Liver (tissue), 9 donors: Measurements from ENCODE around the gene ST3GAL5. TPM values are rescaled to one million over a fixed set of nuclear protein-coding genes. Genes with fewer than 3 reads are reported as not detected.

Source experiments
- DNase-seq: peaks from one replicate; pipeline ENCODE4 v3.0.0-alpha.2; 2017; ENCODE audit warnings: low spot score
- H3K27ac ChIP-seq, 2 donors: one replicate each; pipeline ENCODE4 v1.7.0; 2013; ENCODE audit warnings: inconsistent platforms in 2 of 2, low read length in 2 of 2, control low read depth in 1 of 2, low read depth in 1 of 2, mild to moderate bottlenecking in 1 of 2
- H3K27me3 ChIP-seq, 4 donors: one replicate each; pipeline versions ENCODE4 v1.6.1 to v1.7.0; 2013; ENCODE audit warnings: low read length in 3 of 4, inconsistent platforms in 1 of 4, mild to moderate bottlenecking in 1 of 4, moderate library complexity in 1 of 4; ENCODE audit not compliant: control insufficient read depth in 4 of 4, insufficient read depth in 4 of 4
- H3K36me3 ChIP-seq, 4 donors: one replicate each; pipeline versions ENCODE4 v1.6.1 to v1.7.0; 2013; ENCODE audit warnings: low read length in 3 of 4, mild to moderate bottlenecking in 3 of 4, low read depth in 1 of 4, moderate library complexity in 1 of 4; ENCODE audit not compliant: control insufficient read depth in 4 of 4, insufficient read depth in 3 of 4
- H3K4me1 ChIP-seq, 4 donors: one replicate each; pipeline versions ENCODE4 v1.6.1 to v1.7.0; 2013; ENCODE audit warnings: low read length in 3 of 4, mild to moderate bottlenecking in 3 of 4, moderate library complexity in 1 of 4; ENCODE audit not compliant: control insufficient read depth in 4 of 4, insufficient read depth in 4 of 4
- H3K4me3 ChIP-seq, 3 donors: one replicate each; pipeline versions ENCODE4 v1.6.1 to v1.7.0; 2013; ENCODE audit warnings: low read length in 3 of 3, control low read depth in 1 of 3, low read depth in 1 of 3, mild to moderate bottlenecking in 1 of 3
- H3K9ac ChIP-seq, 2 donors: one replicate each; pipeline ENCODE4 v1.7.0; 2013; ENCODE audit warnings: low read length in 2 of 2, mild to moderate bottlenecking in 2 of 2, moderate library complexity in 2 of 2, control low read depth in 1 of 2, low read depth in 1 of 2
- H3K9me3 ChIP-seq, 4 donors: one replicate each; pipeline versions ENCODE4 v1.6.1 to v1.7.0; 2013; ENCODE audit warnings: low read length in 3 of 4; ENCODE audit not compliant: control insufficient read depth in 4 of 4
- ATF3 ChIP-seq: IDR thresholded peaks from 2 replicates; pipeline ENCODE4 v1.6.1; 2016; ENCODE audit warnings: antibody characterized with exemption
- EGR1 ChIP-seq, 2 donors: IDR thresholded peaks; 2 replicates each; pipeline ENCODE4 v1.6.1; 2016 to 2018; ENCODE audit warnings: antibody characterized with exemption in 2 of 2, low read depth in 2 of 2
- FOXA1 ChIP-seq: IDR thresholded peaks from 2 replicates; pipeline ENCODE4 v1.6.1; 2016; ENCODE audit warnings: antibody characterized with exemption
- FOXA2 ChIP-seq: IDR thresholded peaks from 2 replicates; pipeline ENCODE4 v1.6.1; 2016; ENCODE audit warnings: antibody characterized with exemption
- GABPA ChIP-seq, 2 donors: IDR thresholded peaks in 1 of 2; conservative IDR thresholded peaks in 1 of 2; 2 replicates each; pipeline ENCODE4 v1.6.1; 2016; ENCODE audit warnings: antibody characterized with exemption in 2 of 2, mild to moderate bottlenecking in 1 of 2, moderate library complexity in 1 of 2
- HNF4A ChIP-seq, 2 donors: conservative IDR thresholded peaks; 2 replicates each; pipeline ENCODE4 v1.6.1; 2016; ENCODE audit warnings: antibody characterized with exemption in 2 of 2, mild to moderate bottlenecking in 2 of 2
- HNF4G ChIP-seq: IDR thresholded peaks from 2 replicates; pipeline ENCODE4 v1.6.1; 2016; ENCODE audit warnings: antibody characterized with exemption
- NR2F2 ChIP-seq: IDR thresholded peaks from 2 replicates; pipeline ENCODE4 v1.6.1; 2016; ENCODE audit warnings: antibody characterized with exemption
- RAD21 ChIP-seq, 2 donors: IDR thresholded peaks; 2 replicates each; pipeline ENCODE4 v1.6.1; 2016; ENCODE audit warnings: antibody characterized with exemption in 2 of 2, mild to moderate bottlenecking in 2 of 2
- RXRA ChIP-seq, 2 donors: IDR thresholded peaks; 2 replicates each; pipeline ENCODE4 v1.6.1; 2017 to 2018; ENCODE audit warnings: antibody characterized with exemption in 2 of 2, mild to moderate bottlenecking in 1 of 2
- SP1 ChIP-seq: IDR thresholded peaks from 2 replicates; pipeline ENCODE4 v1.6.1; 2018; ENCODE audit warnings: antibody characterized with exemption, mild to moderate bottlenecking
- TAF1 ChIP-seq: conservative IDR thresholded peaks from 2 replicates; pipeline ENCODE4 v1.6.1; 2016; ENCODE audit warnings: antibody characterized with exemption, mild to moderate bottlenecking
- YY1 ChIP-seq: IDR thresholded peaks from 2 replicates; pipeline ENCODE4 v1.6.1; 2016; ENCODE audit warnings: antibody characterized with exemption, mild to moderate bottlenecking
- ZBTB33 ChIP-seq: IDR thresholded peaks from 2 replicates; pipeline ENCODE4 v1.6.1; 2016; ENCODE audit warnings: antibody characterized with exemption
- WGBS: extraction: QIAGEN DNeasy Blood & Tissue Kit; methylation state at CpG from one replicate; pipeline ENCODE4 v1.1.7; 2013; 5-methylcytosine and 5-hydroxymethylcytosine counted together
- polyA plus RNA-seq, 2 donors: library from polyadenylated mRNA; stranded (reverse) in 1 of 2; unstranded in 1 of 2; fragments of 200-250 nt in 1 of 2; fragments of >200 nt in 1 of 2; fragmentation: Nextera tagmentation in 1 of 2; extraction: Ambion mirVana in 1 of 2; gene quantifications; one replicate each; pipeline versions ENCODE4 v1.2.1 to v1.2.3, GENCODE V29; 2013 to 2015
- total RNA-seq, 2 donors: library from RNA; depleted of rRNA; stranded (reverse); fragments of >200 nt; gene quantifications; one replicate each; pipeline ENCODE4 v1.2.3, GENCODE V29; 2014
- TF ChIP-seq, protein P1 (sequence below): IDR thresholded peaks from 2 replicates; pipeline ENCODE4 v1.6.1; 2016; ENCODE audit warnings: antibody characterized with exemption, mild to moderate bottlenecking
- TF ChIP-seq, protein P2 (sequence below): IDR thresholded peaks from 2 replicates; pipeline ENCODE4 v1.6.1; 2016; ENCODE audit warnings: antibody characterized with exemption
- donor health status: healthy.
- donor health status: healthy.
- donor health status: healthy.
- donor health status: healthy.
- donor health status: healthy.

Gene ST3GAL5
- total and polyA plus RNA-seq, 4 donors: 4.5 to 17.0 (median 9.0) TPM

DNA sequence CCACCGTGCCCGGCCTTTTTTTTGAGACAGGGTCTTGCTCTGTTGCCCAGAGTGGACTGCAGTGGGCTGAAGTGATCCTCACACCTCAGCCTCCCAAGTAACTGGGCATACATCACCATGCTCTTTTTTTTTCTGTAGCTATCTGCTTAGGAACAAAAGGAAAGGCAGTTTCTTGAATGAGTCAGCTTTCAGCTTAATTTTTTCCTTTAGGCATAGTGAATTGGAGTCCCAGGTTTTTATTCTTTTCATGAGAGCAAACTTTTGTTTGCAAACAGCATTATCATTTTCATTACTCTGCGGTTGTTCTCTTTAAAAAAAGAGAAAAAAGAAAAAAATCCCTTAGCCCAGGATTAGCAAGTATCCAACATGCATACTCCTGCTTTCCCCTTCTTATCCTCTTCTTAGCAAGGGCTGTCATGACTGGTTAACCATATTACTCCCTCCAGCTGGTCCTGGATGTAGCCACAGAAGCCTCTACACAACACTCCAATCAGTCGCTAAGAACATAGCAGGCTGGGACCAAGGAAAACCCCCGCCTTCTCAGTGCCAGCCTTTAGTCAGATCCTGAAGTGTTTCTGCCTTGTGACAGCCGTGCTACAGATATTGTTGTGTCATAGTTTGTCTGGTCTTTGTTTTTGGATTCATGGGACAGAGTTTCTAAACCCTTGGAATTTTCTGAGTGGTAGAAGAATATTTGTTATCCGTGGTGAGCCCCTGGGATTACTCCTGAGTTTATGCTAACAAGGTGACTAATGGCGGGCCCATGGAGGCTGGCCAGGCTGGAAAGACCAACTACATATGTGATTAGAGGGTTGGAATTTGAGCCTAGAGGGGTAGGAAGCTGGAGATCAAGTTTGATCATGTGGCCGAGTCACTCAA, 23.3 kb upstream of the ST3GAL5 start (continued):
- TF ChIP-seq, protein P1, sequence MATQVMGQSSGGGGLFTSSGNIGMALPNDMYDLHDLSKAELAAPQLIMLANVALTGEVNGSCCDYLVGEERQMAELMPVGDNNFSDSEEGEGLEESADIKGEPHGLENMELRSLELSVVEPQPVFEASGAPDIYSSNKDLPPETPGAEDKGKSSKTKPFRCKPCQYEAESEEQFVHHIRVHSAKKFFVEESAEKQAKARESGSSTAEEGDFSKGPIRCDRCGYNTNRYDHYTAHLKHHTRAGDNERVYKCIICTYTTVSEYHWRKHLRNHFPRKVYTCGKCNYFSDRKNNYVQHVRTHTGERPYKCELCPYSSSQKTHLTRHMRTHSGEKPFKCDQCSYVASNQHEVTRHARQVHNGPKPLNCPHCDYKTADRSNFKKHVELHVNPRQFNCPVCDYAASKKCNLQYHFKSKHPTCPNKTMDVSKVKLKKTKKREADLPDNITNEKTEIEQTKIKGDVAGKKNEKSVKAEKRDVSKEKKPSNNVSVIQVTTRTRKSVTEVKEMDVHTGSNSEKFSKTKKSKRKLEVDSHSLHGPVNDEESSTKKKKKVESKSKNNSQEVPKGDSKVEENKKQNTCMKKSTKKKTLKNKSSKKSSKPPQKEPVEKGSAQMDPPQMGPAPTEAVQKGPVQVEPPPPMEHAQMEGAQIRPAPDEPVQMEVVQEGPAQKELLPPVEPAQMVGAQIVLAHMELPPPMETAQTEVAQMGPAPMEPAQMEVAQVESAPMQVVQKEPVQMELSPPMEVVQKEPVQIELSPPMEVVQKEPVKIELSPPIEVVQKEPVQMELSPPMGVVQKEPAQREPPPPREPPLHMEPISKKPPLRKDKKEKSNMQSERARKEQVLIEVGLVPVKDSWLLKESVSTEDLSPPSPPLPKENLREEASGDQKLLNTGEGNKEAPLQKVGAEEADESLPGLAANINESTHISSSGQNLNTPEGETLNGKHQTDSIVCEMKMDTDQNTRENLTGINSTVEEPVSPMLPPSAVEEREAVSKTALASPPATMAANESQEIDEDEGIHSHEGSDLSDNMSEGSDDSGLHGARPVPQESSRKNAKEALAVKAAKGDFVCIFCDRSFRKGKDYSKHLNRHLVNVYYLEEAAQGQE: no peak
- TF ChIP-seq RAD21 (IDR thresholded peaks at IDR 0.05): no peak
- TF ChIP-seq TAF1: no peak
- no peak for TF ChIP-seq FOXA1
- no peak for TF ChIP-seq FOXA2
- TF ChIP-seq, protein P2, sequence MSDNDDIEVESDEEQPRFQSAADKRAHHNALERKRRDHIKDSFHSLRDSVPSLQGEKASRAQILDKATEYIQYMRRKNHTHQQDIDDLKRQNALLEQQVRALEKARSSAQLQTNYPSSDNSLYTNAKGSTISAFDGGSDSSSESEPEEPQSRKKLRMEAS: no peak
- no peak for TF ChIP-seq GABPA (IDR thresholded peaks at IDR 0.05 in 1 of 2, conservative IDR thresholded peaks at IDR 0.05 in 1 of 2)
- no peak for TF ChIP-seq HNF4A (conservative IDR thresholded peaks at IDR 0.05)

- DNase-seq: no peak
- TF ChIP-seq GABPA (IDR thresholded peaks at IDR 0.05 in 1 of 2, conservative IDR thresholded peaks at IDR 0.05 in 1 of 2) (no peak), RAD21 (IDR thresholded peaks at IDR 0.05) (no peak), HNF4G (no peak), SP1 (no peak), TAF1 (no peak), ZBTB33 (no peak), ATF3 (no peak), RXRA (IDR thresholded peaks at IDR 0.05) (no peak), FOXA2 (no peak), EGR1 (IDR thresholded peaks at IDR 0.05; ENCODE audit: low read depth in 2 of 2) (no peak), NR2F2 (no peak), YY1 (no peak)
- TF ChIP-seq, protein P1: no peak
- no peaks in the 10 kb centered on the region for H3K36me3 ChIP-seq
- no peaks in the 10 kb centered on the region for H3K27me3 ChIP-seq
- H3K9me3 ChIP-seq: no peaks in the 10 kb centered on the region
- H3K9ac ChIP-seq: no peak overlapping the region
- H3K27ac ChIP-seq: no peak overlapping the region
- no peak overlapping the region for H3K4me3 ChIP-seq
- 83% methylated on average over 6 of the region's 6 CpGs for WGBS
- peaks cover 3 to 19% (median 14%) of the 10 kb centered on the region in 4 donors for H3K4me1 ChIP-seq
Measured at GRCh38 chr2:85911097-85911496, 22.3 kb upstream of the ST3GAL5 start.
